GM13977 (cell line): ENCODE measurements around the gene PARP3.

Experiments
- DNase-seq: peaks from one replicate; pipeline ENCODE4 v3.0.0; 2012; ENCODE audit warnings: low spot score
- in situ Hi-C: fragments of 300-500 bp; cut with MboI; formaldehyde crosslinking; loops from one replicate; pipeline ENCODE4 v1.12.0; 2022; ENCODE audit warnings: low sequenced_read_pairs, low pct_unique_long_range_greater_than_20kb, mixed read lengths, inconsistent platforms; ENCODE audit not compliant: unreplicated experiment
- TF ChIP-seq, protein P1 (sequence below): IDR thresholded peaks from 2 replicates; pipeline ENCODE4 v1.5.1; 2012; ENCODE audit warnings: mild to moderate bottlenecking, control low read depth; ENCODE audit not compliant: insufficient read depth; ENCODE audit errors: extremely low read depth, missing control alignments

The PARP3 gene

GRCh38 chr3:51957520-51958205 is 15.5 kb downstream of the PARP3 start:
- in situ Hi-C loops, result no loop called here
- DNase-seq, result no peak
- TF ChIP-seq, protein P1, sequence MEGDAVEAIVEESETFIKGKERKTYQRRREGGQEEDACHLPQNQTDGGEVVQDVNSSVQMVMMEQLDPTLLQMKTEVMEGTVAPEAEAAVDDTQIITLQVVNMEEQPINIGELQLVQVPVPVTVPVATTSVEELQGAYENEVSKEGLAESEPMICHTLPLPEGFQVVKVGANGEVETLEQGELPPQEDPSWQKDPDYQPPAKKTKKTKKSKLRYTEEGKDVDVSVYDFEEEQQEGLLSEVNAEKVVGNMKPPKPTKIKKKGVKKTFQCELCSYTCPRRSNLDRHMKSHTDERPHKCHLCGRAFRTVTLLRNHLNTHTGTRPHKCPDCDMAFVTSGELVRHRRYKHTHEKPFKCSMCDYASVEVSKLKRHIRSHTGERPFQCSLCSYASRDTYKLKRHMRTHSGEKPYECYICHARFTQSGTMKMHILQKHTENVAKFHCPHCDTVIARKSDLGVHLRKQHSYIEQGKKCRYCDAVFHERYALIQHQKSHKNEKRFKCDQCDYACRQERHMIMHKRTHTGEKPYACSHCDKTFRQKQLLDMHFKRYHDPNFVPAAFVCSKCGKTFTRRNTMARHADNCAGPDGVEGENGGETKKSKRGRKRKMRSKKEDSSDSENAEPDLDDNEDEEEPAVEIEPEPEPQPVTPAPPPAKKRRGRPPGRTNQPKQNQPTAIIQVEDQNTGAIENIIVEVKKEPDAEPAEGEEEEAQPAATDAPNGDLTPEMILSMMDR, result no peak

DNA sequence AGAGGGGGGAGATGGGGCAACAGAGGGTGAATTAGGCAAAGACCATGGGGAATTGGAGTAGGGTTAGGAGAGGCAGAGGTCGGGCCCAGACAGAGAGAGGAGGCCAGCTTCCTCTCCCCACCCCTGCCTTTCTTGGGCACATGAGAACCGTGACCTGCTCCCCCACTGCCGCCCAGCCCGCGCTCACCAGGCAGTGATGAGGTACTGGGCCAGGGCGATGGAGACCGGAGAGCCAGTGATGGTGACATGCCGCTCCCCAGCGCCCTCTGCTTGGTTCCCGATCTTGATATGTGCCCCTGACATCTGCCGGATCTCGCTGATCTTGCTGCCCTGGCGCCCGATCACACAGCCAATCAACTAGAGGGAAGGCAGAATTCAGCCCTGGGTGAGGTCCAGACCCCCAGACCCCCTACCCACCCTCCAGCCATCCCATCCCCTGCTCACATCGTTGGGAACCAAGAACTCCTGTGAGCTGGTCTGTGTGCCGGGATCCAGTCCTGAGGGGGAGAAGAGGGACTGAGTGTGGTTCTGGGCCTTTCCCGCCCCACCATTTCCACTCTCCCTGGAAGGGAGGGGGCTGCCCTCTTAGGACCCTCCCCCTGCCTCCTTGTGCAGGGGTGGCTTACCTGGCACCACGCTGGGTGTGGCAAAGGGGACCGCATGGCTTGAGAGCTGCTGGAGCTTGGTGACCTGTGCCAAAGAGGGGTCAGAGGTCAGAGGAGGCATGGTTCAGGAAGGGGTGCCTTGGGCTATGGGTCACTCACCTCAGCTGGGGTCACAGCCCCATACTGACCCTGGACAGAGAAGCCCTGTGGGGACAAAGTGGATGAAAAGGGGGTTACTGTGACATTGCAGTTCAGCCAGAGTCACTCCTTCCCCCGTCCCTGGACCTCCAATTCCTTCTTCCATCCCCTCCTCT is 16.7 kb downstream of the PARP3 start:
- DNase-seq, result no peak
- in situ Hi-C loops, result no loop called here

GRCh38 chr3:51959651-51960050 is 17.5 kb downstream of the PARP3 start:
- DNase-seq, result no peak
- in situ Hi-C loops, result no loop called here
- TF ChIP-seq, protein P1, result no peak

More for the DNA sequence above, 16.7 kb downstream of the PARP3 start:
- TF ChIP-seq, protein P1, result no peak

GRCh38 chr3:51960386-51960785 is 18.2 kb downstream of the PARP3 start:
- in situ Hi-C loops, result no loop called here
- no peak for DNase-seq
- TF ChIP-seq, protein P1, result no peak

- no peak for DNase-seq
- TF ChIP-seq, protein P1, result no peak
- in situ Hi-C loops, result no loop called here
These were observed 18.8 kb downstream of the PARP3 start for GRCh38 chr3:51961011-51961410.

GRCh38 chr3:51961602-51962569 is 19.7 kb downstream of the PARP3 start:
- TF ChIP-seq, protein P1, result no peak
- in situ Hi-C loops, result no loop called here
- no peak for DNase-seq
